Left lung (tissue), 10 donors: ENCODE measurements around the gene TANC1. TPM values are rescaled to one million over a fixed set of nuclear protein-coding genes. Genes with fewer than 3 reads are reported as not detected.

Experiments
- ATAC-seq: fragments of 200-7000 bp; cut with Tn5 transposase; one replicate; pipeline ENCODE4 v1.9.1; 2020; ENCODE audit warnings: moderate library complexity
- DNase-seq, 4 donors: peaks; one replicate each; pipeline ENCODE4 v3.0.0-alpha.2; 2013 to 2020
- H3K27ac ChIP-seq, 2 donors: fragments of 200-600 bp; sonication (generic) in 1 of 2; one replicate each; pipeline versions ENCODE4 v1.5.0 to v1.8.0; 2020 to 2021
- H3K27me3 ChIP-seq, 2 donors: fragments of 200-600 bp; sonication (generic) in 1 of 2; one replicate each; pipeline versions ENCODE4 v1.5.0 to v1.8.0; 2020 to 2021
- H3K36me3 ChIP-seq, 2 donors: fragments of 200-600 bp; sonication (generic) in 1 of 2; one replicate each; pipeline versions ENCODE4 v1.5.0 to v1.8.0; 2020 to 2021
- H3K4me1 ChIP-seq, 2 donors: fragments of 200-600 bp; one replicate each; pipeline ENCODE4 v1.8.0; 2021
- H3K4me3 ChIP-seq, 2 donors: fragments of 200-600 bp; sonication (generic) in 1 of 2; one replicate each; pipeline versions ENCODE4 v1.5.0 to v1.8.0; 2020 to 2021; ENCODE audit warnings: mild to moderate bottlenecking in 1 of 2
- H3K9me3 ChIP-seq, 2 donors: fragments of 200-600 bp; sonication (generic) in 1 of 2; one replicate each; pipeline versions ENCODE4 v1.5.0 to v1.8.0; 2020 to 2021
- intact Hi-C, 2 donors: fragments of 100-400 bp; cut with DNase I; formaldehyde crosslinking; loops; one replicate each; pipeline versions ENCODE4 v1.11.2 to v1.14.2; 2022
- polyA plus RNA-seq, 6 donors: library from polyadenylated mRNA; unstranded; fragments of 120-200 nt; gene quantifications; one replicate each; pipeline ENCODE4 v1.2.1, GENCODE V29; 2013; ENCODE audit not compliant: insufficient read length in 6 of 6
- total RNA-seq, 2 donors: library from RNA; stranded (reverse); fragmentation: NEBNext Ultra II Directional; extraction: Animal tissue kit (Norgen Biotek cat#: 25700); gene quantifications; one replicate each; pipeline ENCODE4 v1.2.1, GENCODE V29; 2021
- TF ChIP-seq, protein P1 (sequence below), 2 donors: fragments of 200-600 bp; sonication (generic) in 1 of 2; IDR thresholded peaks; one replicate each; pipeline versions ENCODE4 v1.5.0 to v1.8.0; 2021; ENCODE audit warnings: antibody characterized with exemption in 2 of 2
- donor health status: DM: no; HTN: yes; CAD: no.
- donor health status: DM: no; HTN: no; CAD: no.

TANC1 gene
- total and polyA plus RNA-seq, 8 donors = 40.1 to 76.6 (median 53.3) TPM

DNA sequence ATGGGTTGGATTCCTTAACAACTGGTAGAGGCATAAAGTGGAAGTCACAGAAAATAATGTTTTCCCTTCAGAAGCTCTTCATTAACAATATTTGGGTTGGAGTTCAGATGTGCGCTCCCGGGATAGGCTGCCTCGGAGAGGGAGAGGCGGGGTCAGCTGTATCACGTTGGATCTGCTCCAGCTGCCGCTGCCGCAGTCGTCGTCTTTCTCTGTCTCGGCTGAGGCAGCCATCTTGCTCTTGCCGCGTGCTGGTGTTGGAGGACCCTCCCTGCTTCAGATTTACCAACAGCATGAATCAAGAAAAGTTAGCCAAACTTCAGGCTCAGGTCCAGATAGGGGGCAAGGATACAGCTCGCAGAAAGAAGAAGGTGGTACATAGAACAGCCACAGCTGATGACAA, 35.1 kb downstream of the TANC1 start:
- H3K27me3 ChIP-seq = no peaks in the 10 kb centered on the region
- ATAC-seq = no peak
- H3K27ac ChIP-seq = no peak overlapping the region
- no peak overlapping the region for H3K4me3 ChIP-seq
- intact Hi-C loops = no loop called here
- DNase-seq = peak in 1 of 4 donors; percentile 26
- peaks cover 0 to 11% of the 10 kb centered on the region in 2 donors for H3K36me3 ChIP-seq
- no peaks in the 10 kb centered on the region for H3K9me3 ChIP-seq
- TF ChIP-seq, protein P1, sequence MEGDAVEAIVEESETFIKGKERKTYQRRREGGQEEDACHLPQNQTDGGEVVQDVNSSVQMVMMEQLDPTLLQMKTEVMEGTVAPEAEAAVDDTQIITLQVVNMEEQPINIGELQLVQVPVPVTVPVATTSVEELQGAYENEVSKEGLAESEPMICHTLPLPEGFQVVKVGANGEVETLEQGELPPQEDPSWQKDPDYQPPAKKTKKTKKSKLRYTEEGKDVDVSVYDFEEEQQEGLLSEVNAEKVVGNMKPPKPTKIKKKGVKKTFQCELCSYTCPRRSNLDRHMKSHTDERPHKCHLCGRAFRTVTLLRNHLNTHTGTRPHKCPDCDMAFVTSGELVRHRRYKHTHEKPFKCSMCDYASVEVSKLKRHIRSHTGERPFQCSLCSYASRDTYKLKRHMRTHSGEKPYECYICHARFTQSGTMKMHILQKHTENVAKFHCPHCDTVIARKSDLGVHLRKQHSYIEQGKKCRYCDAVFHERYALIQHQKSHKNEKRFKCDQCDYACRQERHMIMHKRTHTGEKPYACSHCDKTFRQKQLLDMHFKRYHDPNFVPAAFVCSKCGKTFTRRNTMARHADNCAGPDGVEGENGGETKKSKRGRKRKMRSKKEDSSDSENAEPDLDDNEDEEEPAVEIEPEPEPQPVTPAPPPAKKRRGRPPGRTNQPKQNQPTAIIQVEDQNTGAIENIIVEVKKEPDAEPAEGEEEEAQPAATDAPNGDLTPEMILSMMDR (IDR thresholded peaks at IDR 0.05) = no peak
- H3K4me1 ChIP-seq = peaks cover 10 to 23% of the 10 kb centered on the region in 2 donors

GRCh38 chr2:159004849-159005248, 36.4 kb downstream of the TANC1 start:
- TF ChIP-seq, protein P1 (IDR thresholded peaks at IDR 0.05) = no peak
- Histone ChIP-seq H3K4me3 (no peak overlapping the region), H3K36me3 (peaks cover 0 to 11% of the 10 kb centered on the region in 2 donors), H3K27ac (no peak overlapping the region), H3K27me3 (no peaks in the 10 kb centered on the region), H3K9me3 (no peaks in the 10 kb centered on the region), H3K4me1 (peaks cover 0 to 10% of the 10 kb centered on the region in 2 donors)
- intact Hi-C loops = no loop called here
- DNase-seq (no peak), ATAC-seq (no peak)

- Histone ChIP-seq H3K4me3 (no peak overlapping the region), H3K9me3 (peaks cover 0 to 5% of the 10 kb centered on the region in 2 donors), H3K27me3 (no peaks in the 10 kb centered on the region), H3K36me3 (peaks cover 0 to 5% of the 10 kb centered on the region in 2 donors), H3K4me1 (peaks cover 0 to 13% of the 10 kb centered on the region in 2 donors), H3K27ac (peak overlapping the region in 1 of 2 donors; percentile 3)
- TF ChIP-seq, protein P1 (IDR thresholded peaks at IDR 0.05) = no peak
- DNase-seq (no peak), ATAC-seq (no peak)
- intact Hi-C loops = no loop called here
These were observed 41.5 kb downstream of the TANC1 start for GRCh38 chr2:159009940-159010339.

- peak; percentile 81 for ATAC-seq
- Histone ChIP-seq H3K9me3 (peaks cover 0 to 9% of the 10 kb centered on the region in 2 donors), H3K4me3 (no peak overlapping the region), H3K27ac (peak overlapping the region in 1 of 2 donors; percentile 3), H3K4me1 (peaks cover 0 to 13% of the 10 kb centered on the region in 2 donors), H3K27me3 (no peaks in the 10 kb centered on the region), H3K36me3 (peaks cover 0 to 8% of the 10 kb centered on the region in 2 donors)
- intact Hi-C loops = no loop called here
- TF ChIP-seq, protein P1 (IDR thresholded peaks at IDR 0.05) = no peak
- DNase-seq = peak in 1 of 4 donors; percentile 80
These were observed 41.9 kb downstream of the TANC1 start for GRCh38 chr2:159010340-159010739.

- Histone ChIP-seq H3K4me3 (no peak overlapping the region), H3K4me1 (peaks cover 0 to 13% of the 10 kb centered on the region in 2 donors), H3K9me3 (peaks cover 0 to 15% of the 10 kb centered on the region in 2 donors), H3K27ac (no peak overlapping the region), H3K27me3 (no peaks in the 10 kb centered on the region), H3K36me3 (peaks cover 0 to 14% of the 10 kb centered on the region in 2 donors)
- DNase-seq (no peak), ATAC-seq (no peak)
- TF ChIP-seq, protein P1 (IDR thresholded peaks at IDR 0.05) = no peak
- intact Hi-C loops = no loop called here
These were observed 42.5 kb downstream of the TANC1 start for GRCh38 chr2:159010963-159011362.
